Astrocyte of the spinal cord (primary cell): ENCODE measurements around the gene SAMD14.

Experiments
- DNase-seq: peaks from one replicate; pipeline ENCODE4 v3.0.0; 2011; ENCODE audit warnings: low read depth, low spot score
- H3K4me3 ChIP-seq: 2 replicates; pipeline ENCODE4 v1.5.1; 2011; ENCODE audit warnings: low read depth, mild to moderate bottlenecking, low read length, moderate library complexity
- CTCF ChIP-seq: IDR thresholded peaks from 2 replicates; pipeline ENCODE4 v1.5.1; 2012; ENCODE audit warnings: low read depth, mild to moderate bottlenecking, low read length, inconsistent platforms
- in situ Hi-C: cut with HindIII; loops from 2 replicates; pipeline ENCODE4 v1.10.0; 2017; ENCODE audit warnings: low sequenced_read_pairs

The SAMD14 gene

GRCh38 chr17:50161023-50161910 lies 31.3 kb upstream of the SAMD14 start:
- peak overlapping the region; percentile 61 for H3K4me3 ChIP-seq
- in situ Hi-C loops, result no loop called here
- peak; percentile 87 for DNase-seq
- peak; percentile 88 for TF ChIP-seq CTCF

- no peak for DNase-seq
- in situ Hi-C loops, result no loop called here
- no peak overlapping the region for H3K4me3 ChIP-seq
- TF ChIP-seq CTCF, result no peak
Observed at GRCh38 chr17:50157891-50158290, 27.9 kb upstream of the SAMD14 start.

GRCh38 chr17:50155115-50155819 lies 25.3 kb upstream of the SAMD14 start:
- no peak overlapping the region for H3K4me3 ChIP-seq
- no peak for DNase-seq
- TF ChIP-seq CTCF, result no peak
- in situ Hi-C loops, result no loop called here

- TF ChIP-seq CTCF, result no peak
- H3K4me3 ChIP-seq, result no peak overlapping the region
- in situ Hi-C loops, result no loop called here
- no peak for DNase-seq
Observed at GRCh38 chr17:50154604-50155003, 24.6 kb upstream of the SAMD14 start.

GRCh38 chr17:50153650-50154575 lies 24.0 kb upstream of the SAMD14 start:
- in situ Hi-C loops, result no loop called here
- no peak for DNase-seq
- TF ChIP-seq CTCF, result no peak
- H3K4me3 ChIP-seq, result no peak overlapping the region

GRCh38 chr17:50152736-50153135 lies 22.8 kb upstream of the SAMD14 start:
- in situ Hi-C loops, result no loop called here
- TF ChIP-seq CTCF, result no peak
- no peak overlapping the region for H3K4me3 ChIP-seq
- DNase-seq, result no peak
